Stimulated activated naive CD4-positive, alpha-beta T cell (primary cell): ENCODE results near the gene GPBP1L1.

Experiments
- DNase-seq, 6 experiments: peaks; one replicate each; lab custom pipeline; 2025; lab: John Stamatoyannopoulos, UW

The GPBP1L1 gene

DNA sequence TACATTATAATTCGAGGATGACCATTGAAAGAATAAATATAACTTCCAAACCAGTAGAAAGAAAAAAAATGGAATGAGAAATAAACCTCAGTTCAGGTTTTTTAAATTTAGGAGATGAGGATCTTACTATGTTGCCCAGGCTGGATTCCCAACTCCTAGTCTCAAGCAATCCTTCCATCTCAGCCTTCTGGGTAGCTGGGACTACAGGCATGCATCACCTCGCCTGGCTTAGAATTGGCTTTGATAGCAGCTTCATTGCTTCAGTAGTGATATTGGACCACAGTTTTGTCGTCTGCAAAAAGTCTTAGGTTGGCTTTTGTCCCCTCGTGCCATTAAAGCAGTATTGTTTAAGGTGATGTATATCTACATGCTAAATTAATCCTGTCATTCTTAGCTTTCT, 99.6 kb downstream of the GPBP1L1 start:
- no peak for DNase-seq

DNA sequence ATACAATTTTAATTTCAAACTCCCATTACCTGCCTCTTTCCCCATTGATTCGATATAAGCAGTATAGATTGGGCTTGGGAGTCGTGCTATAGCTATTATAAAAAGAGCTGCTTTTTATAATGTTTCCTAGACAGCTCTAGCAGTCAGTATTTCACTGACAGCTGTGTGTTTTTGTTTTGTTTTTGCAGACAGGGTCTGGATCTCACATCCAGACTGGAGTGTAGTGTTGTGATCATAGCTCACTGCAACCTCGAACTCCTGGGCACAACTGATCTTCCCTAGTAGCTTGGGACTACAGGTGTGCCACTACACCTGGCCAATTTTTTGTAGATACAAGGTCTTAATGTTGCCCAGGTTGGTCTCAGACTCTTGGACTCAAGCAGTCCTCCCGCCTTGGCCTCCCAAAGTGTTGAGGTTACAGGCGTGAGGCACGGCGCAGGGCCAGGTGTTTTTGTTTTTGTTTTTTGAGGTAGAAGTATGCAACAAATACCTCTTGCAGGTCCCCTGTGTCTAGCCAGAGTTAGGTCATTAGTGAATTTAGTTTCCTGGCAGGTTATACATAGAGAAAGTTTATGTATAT, 100.7 kb downstream of the GPBP1L1 start:
- DNase-seq = no peak

DNA sequence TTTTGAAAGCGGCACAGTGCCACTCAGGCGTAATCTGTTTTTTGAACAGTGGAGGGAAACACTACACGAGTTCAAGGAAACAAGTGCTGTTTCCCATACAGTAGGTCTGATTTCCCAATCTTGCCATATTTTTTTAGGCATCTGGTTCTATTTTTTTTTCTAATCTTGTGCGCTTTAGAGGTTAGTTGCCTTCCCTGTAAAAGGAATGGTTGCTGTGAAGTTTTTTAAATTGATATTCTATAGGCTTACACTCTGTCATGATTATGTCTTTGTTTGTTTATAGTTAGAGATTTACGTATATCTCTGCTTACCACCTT, 101.3 kb downstream of the GPBP1L1 start:
- DNase-seq = no peak

DNA sequence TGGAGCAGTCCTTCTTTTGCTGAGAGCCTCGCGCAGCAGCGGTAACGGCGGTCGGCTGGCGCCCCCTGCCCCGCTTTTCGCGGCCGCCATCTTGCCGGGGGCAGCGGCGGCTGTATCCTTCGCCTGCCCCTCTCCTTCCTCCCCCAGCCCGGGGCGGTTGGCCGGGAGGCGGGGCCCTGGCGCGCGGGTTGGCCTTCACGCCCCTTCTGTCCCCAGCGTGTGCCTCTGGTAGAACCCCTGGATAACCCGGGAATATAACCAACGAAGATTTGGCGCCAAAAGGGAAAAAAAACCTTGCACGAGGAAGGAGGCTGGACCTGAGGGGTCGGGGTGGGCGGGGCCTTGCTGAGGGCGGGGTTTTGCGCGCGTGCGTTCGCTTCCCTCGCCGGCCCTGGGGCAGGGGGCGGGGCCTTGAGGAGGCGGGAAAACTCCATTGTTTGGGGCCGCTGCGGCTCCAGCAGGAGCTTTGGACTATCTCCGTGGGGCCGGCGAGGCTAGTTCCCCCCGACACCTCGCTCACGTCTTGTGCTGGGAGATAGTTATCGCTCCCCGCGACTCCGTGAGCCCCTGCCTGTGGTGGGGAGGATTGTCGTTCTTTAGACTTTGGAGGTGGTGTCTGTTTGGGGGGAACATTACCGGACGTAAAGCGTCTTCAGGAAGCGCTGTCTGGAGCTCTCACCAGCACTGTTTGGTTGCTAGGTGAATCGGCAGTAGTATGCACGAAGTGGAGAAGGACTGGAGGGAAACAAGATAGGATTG, 101.8 kb downstream of the GPBP1L1 start:
- peak; percentile 87 to 93 (median 90) for DNase-seq

DNA sequence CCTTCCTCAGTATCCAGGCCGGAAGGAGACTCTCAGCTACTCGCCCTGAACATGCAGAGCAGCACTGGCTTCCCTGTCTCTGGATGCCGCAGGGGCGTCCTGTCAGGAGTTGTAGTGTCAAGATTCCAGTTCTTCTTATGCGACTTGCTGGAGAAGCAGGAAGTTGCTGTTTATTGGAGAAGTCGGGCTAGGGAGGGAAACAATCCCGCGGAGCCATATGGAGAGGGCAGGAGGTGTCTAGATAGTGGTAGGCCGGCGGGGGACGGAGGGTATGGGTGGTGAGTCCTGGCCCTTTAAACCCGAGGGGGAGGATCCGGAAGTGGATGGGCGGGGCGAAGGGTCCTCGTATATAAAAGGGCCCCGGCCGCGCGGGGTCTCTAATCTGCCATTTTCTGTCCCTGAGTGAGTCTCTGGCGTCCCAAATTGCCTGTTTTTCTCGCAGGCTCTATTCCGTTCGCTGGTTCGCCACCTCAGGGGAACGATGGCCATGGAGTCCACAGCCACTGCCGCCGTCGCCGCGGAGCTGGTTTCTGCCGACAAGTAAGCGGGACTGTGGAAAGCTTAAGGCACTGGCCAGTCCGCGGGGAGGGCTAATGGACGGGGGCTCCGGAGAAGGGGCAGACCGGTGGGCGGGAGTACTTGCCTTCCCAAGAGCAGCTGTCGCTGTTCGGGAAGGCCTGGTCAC, 102.5 kb downstream of the GPBP1L1 start, which contains the start of gene NASP:
NASP (plus strand) TSS at position 376 of the 685 bp plus-strand sequence; CDS start at position 482, 106 bp downstream.
- DNase-seq = peak; percentile 85 to 99 (median 94)

DNA sequence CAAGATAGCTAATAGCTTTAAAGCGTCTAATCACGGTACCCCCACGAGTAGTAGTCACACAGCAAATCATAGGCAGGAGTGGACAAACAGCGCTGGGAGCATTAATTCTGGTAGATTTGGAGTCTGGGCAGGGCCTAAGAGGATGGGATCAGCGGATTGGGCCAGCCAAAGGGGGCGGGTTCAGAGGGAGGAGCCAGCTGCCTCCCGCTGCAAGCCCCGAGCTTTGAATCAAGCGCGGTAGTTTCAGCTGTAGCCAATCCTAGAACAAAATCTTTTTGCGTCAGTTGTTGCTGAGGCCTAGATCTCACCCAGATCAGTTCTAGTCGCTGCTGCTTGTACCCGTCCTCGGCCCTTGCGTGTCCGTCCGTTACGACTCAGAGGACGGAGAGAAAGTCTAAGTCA, 103.1 kb downstream of the GPBP1L1 start:
- peak; percentile 90 to 99 (median 94) for DNase-seq
